Middle frontal gyrus (tissue), 1 donor: Measurements from ENCODE around the gene SPSB1.

Experiments
- DNase-seq: peaks from one replicate; pipeline ENCODE4 v3.0.0-alpha.2; 2015; ENCODE audit warnings: low spot score; ENCODE audit errors: extremely low spot score

Gene SPSB1

GRCh38 chr1:9260059-9260766, 32.5 kb upstream of the SPSB1 start:
- no peak for DNase-seq

GRCh38 chr1:9261496-9261895, 31.2 kb upstream of the SPSB1 start:
- no peak for DNase-seq

- DNase-seq: no peak
Observed at GRCh38 chr1:9262096-9262986, 30.4 kb upstream of the SPSB1 start.

- no peak for DNase-seq
Observed at GRCh38 chr1:9263276-9263855, 29.3 kb upstream of the SPSB1 start.

GRCh38 chr1:9263984-9264872, 28.5 kb upstream of the SPSB1 start:
- no peak for DNase-seq

- no peak for DNase-seq
Observed at GRCh38 chr1:9265037-9265436, 27.7 kb upstream of the SPSB1 start.

GRCh38 chr1:9265968-9266367, 26.7 kb upstream of the SPSB1 start:
- no peak for DNase-seq

- DNase-seq: no peak
Observed at GRCh38 chr1:9267352-9267686, 25.4 kb upstream of the SPSB1 start.

- no peak for DNase-seq
Observed at GRCh38 chr1:9267827-9268581, 24.7 kb upstream of the SPSB1 start.

- no peak for DNase-seq
Observed at GRCh38 chr1:9269078-9269501, 23.6 kb upstream of the SPSB1 start.

- no peak for DNase-seq
Observed at GRCh38 chr1:9269721-9270120, 23.0 kb upstream of the SPSB1 start.

GRCh38 chr1:9270290-9270883, 22.3 kb upstream of the SPSB1 start:
- DNase-seq: no peak

GRCh38 chr1:9271283-9271682, 21.4 kb upstream of the SPSB1 start:
- no peak for DNase-seq

- DNase-seq: no peak
Observed at GRCh38 chr1:9271861-9272595, 20.7 kb upstream of the SPSB1 start.

GRCh38 chr1:9273177-9273576, 19.5 kb upstream of the SPSB1 start:
- no peak for DNase-seq

- no peak for DNase-seq
Observed at GRCh38 chr1:9275161-9275560, 17.5 kb upstream of the SPSB1 start.

GRCh38 chr1:9275567-9276034, 17.1 kb upstream of the SPSB1 start:
- DNase-seq: no peak

GRCh38 chr1:9278116-9278515, 14.6 kb upstream of the SPSB1 start:
- DNase-seq: no peak

GRCh38 chr1:9278585-9279153, 14.0 kb upstream of the SPSB1 start:
- DNase-seq: no peak
